ENCODE results near the gene COPG1. TPM values are rescaled to one million over a fixed set of nuclear protein-coding genes. Genes with fewer than 3 reads are reported as not detected.

COPG1 gene
- polyA plus RNA-seq, 3 donors = 76.5 to 89.2 (median 82.1) TPM

GRCh38 chr3:129320825-129321487 is 71.5 kb downstream of the COPG1 start:
- H3K27ac ChIP-seq (ENCODE audit: low read depth, low read length) = no peak overlapping the region
- WGBS, 3 donors = 93 to 95% (median 94%) methylated on average over 7 of the region's 7 CpGs

- WGBS, 3 donors = 85 to 94% (median 94%) methylated on average over 9 of the region's 9 CpGs
- H3K27ac ChIP-seq (ENCODE audit: low read depth, low read length) = no peak overlapping the region
Measured at GRCh38 chr3:129321887-129322286, 72.5 kb downstream of the COPG1 start.

- H3K27ac ChIP-seq (ENCODE audit: low read depth, low read length) = no peak overlapping the region
- 83 to 86% (median 84%) methylated on average over 12 of the region's 12 CpGs for WGBS, 3 donors
Measured at GRCh38 chr3:129323651-129324294, 74.4 kb downstream of the COPG1 start.

GRCh38 chr3:129324855-129325254 is 75.4 kb downstream of the COPG1 start:
- WGBS, 3 donors = 94% methylated on average over 12 of the region's 12 CpGs
- H3K27ac ChIP-seq (ENCODE audit: low read depth, low read length) = no peak overlapping the region

GRCh38 chr3:129325383-129325782 is 76.0 kb downstream of the COPG1 start:
- no peak overlapping the region for H3K27ac ChIP-seq (ENCODE audit: low read depth, low read length)
- WGBS, 3 donors = 71 to 98% (median 92%) methylated on average over 3 of the region's 3 CpGs

- H3K27ac ChIP-seq (ENCODE audit: low read depth, low read length) = no peak overlapping the region
- 91 to 94% (median 92%) methylated on average over 12 of the region's 12 CpGs for WGBS, 3 donors
Measured at GRCh38 chr3:129326138-129326537, 76.7 kb downstream of the COPG1 start.

GRCh38 chr3:129326595-129326994 is 77.2 kb downstream of the COPG1 start:
- H3K27ac ChIP-seq (ENCODE audit: low read depth, low read length) = no peak overlapping the region
- 89 to 93% (median 90%) methylated on average over 11 of the region's 11 CpGs for WGBS, 3 donors

Other genes with a start within 250 kb of the COPG1 start
- gene EFCC1, start 248.3 kb upstream of the COPG1 start, polyA plus RNA-seq = 1 to 10 TPM in 2 of 3 donors, under 1 TPM in 1; 0.92 to 4.5 (median 1.3) TPM
- gene GP9, start 188.8 kb upstream of the COPG1 start, polyA plus RNA-seq = under 1 TPM in 1 of 3 donors, not detected in 2; 0.13 TPM
- 10 to 100 TPM in 1 of 3 donors, 1 to 10 TPM in 2; 6.0 to 11.8 (median 7.2) TPM for gene RAB43, start 127.8 kb upstream of the COPG1 start, polyA plus RNA-seq
- 10 to 100 TPM; 14.7 to 30.9 (median 23.5) TPM for gene ISY1, start 88.5 kb upstream of the COPG1 start, polyA plus RNA-seq
- gene CNBP, start 65.7 kb upstream of the COPG1 start, polyA plus RNA-seq = 100 to 1,000 TPM; 280 to 403 (median 372) TPM
- 10 to 100 TPM; 10.4 to 41.6 (median 28.6) TPM for gene HMCES, start 29.3 kb downstream of the COPG1 start, polyA plus RNA-seq
- 1 to 10 TPM in 1 of 3 donors, under 1 TPM in 2; 0.45 to 1.1 (median 0.56) TPM for gene EFCAB12, start 179.0 kb downstream of the COPG1 start, polyA plus RNA-seq
- 10 to 100 TPM; 14.3 to 19.0 (median 16.8) TPM for gene MBD4, start 190.3 kb downstream of the COPG1 start, polyA plus RNA-seq
- gene IFT122, start 190.6 kb downstream of the COPG1 start, polyA plus RNA-seq = 10 to 100 TPM; 14.1 to 19.0 (median 15.6) TPM

Measured in adipose tissue (tissue), 3 donors.